Esophagus squamous epithelium (tissue), 4 donors: Measurements from ENCODE around the gene BPNT1.

Experiments
- POLR2A ChIP-seq, 4 donors: fragments of 450-650 bp; IDR thresholded peaks; one replicate each; pipeline ENCODE4 v1.6.1; 2017; ENCODE audit warnings: antibody characterized with exemption in 4 of 4, mild to moderate bottlenecking in 4 of 4, moderate library complexity in 3 of 4
- TF ChIP-seq, protein P1 (sequence below), 6 experiments: fragments of 450-650 bp in 4 of 6; fragments of 200-600 bp in 2 of 6; sonication (generic) in 2 of 6; IDR thresholded peaks; one replicate each; pipeline ENCODE4 v1.5.1; 2016 to 2019; ENCODE audit warnings: antibody characterized with exemption in 6 of 6, mild to moderate bottlenecking in 4 of 6, moderate library complexity in 4 of 6

GRCh38 chr1:220077887-220078286 lies 11.7 kb downstream of the BPNT1 start:
- TF ChIP-seq, protein P1, sequence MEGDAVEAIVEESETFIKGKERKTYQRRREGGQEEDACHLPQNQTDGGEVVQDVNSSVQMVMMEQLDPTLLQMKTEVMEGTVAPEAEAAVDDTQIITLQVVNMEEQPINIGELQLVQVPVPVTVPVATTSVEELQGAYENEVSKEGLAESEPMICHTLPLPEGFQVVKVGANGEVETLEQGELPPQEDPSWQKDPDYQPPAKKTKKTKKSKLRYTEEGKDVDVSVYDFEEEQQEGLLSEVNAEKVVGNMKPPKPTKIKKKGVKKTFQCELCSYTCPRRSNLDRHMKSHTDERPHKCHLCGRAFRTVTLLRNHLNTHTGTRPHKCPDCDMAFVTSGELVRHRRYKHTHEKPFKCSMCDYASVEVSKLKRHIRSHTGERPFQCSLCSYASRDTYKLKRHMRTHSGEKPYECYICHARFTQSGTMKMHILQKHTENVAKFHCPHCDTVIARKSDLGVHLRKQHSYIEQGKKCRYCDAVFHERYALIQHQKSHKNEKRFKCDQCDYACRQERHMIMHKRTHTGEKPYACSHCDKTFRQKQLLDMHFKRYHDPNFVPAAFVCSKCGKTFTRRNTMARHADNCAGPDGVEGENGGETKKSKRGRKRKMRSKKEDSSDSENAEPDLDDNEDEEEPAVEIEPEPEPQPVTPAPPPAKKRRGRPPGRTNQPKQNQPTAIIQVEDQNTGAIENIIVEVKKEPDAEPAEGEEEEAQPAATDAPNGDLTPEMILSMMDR (IDR thresholded peaks at IDR 0.05) = no peak
- TF ChIP-seq POLR2A (IDR thresholded peaks at IDR 0.05) = no peak
